ENCODE results near the gene XXYLT1.

Gene XXYLT1

GRCh38 chr3:195046441-195046840 lies 224.5 kb downstream of the XXYLT1 start:
- Histone ChIP-seq H3K27ac (ENCODE audit: extremely low read depth, low read depth, low read length) (no peak overlapping the region), H3K36me3 (ENCODE audit: control insufficient read depth in 2 of 2, insufficient read depth in 1 of 2, low read length in 2 of 2) (no peaks in the 10 kb centered on the region), H3K4me3 (ENCODE audit: low read depth, low read length) (no peak overlapping the region), H3K9me3 (ENCODE audit: control insufficient read depth, insufficient read depth, low read depth, low read length) (no peaks in the 10 kb centered on the region), H3K4me1 (ENCODE audit: control insufficient read depth, insufficient read depth, low read length) (no peaks in the 10 kb centered on the region)
- CTCF ChIA-PET: no interaction called here
- no peak for TF ChIP-seq ZNF155 (tag by site-specific recombination; IDR thresholded peaks at IDR 0.05)
- no peak for TF ChIP-seq ZBTB44 (tag by site-specific recombination; IDR thresholded peaks at IDR 0.05)
- no peak for TF ChIP-seq SP2 (tag by site-specific recombination; IDR thresholded peaks at IDR 0.05)
- TF ChIP-seq ZSCAN23 (tag by site-specific recombination; IDR thresholded peaks at IDR 0.05): no peak
- TF ChIP-seq BCL11A (tag by site-specific recombination; IDR thresholded peaks at IDR 0.05; ENCODE audit: low read depth): no peak
- no peak for TF ChIP-seq ZNF624 (tag by site-specific recombination; IDR thresholded peaks at IDR 0.05)
- no peak for TF ChIP-seq IKZF3 (tag by site-specific recombination; IDR thresholded peaks at IDR 0.05)
- no peak for TF ChIP-seq ZNF548 (tag by site-specific recombination; IDR thresholded peaks at IDR 0.05)
- TF ChIP-seq ZNF510 (tag by site-specific recombination; IDR thresholded peaks at IDR 0.05; ENCODE audit: insufficient replicate concordance): no peak
- POLR2A ChIA-PET: no interaction called here

- POLR2A ChIA-PET: no interaction called here
- H3K27ac ChIP-seq (ENCODE audit: extremely low read depth, low read depth, low read length): no peak overlapping the region
- TF ChIP-seq ZBTB8A (tag by site-specific recombination; IDR thresholded peaks at IDR 0.05): no peak
- TF ChIP-seq ZNF830 (tag by site-specific recombination; IDR thresholded peaks at IDR 0.05; ENCODE audit: low read depth): no peak
- no peak for TF ChIP-seq ZNF146 (tag by site-specific recombination; IDR thresholded peaks at IDR 0.05)
- no peak for TF ChIP-seq YY2 (tag by site-specific recombination; IDR thresholded peaks at IDR 0.05)
- TF ChIP-seq ZEB2 (tag by site-specific recombination; IDR thresholded peaks at IDR 0.05): no peak
- no peaks in the 10 kb centered on the region for H3K4me1 ChIP-seq (ENCODE audit: control insufficient read depth, insufficient read depth, low read length)
- H3K4me3 ChIP-seq (ENCODE audit: low read depth, low read length): no peak overlapping the region
- no peaks in the 10 kb centered on the region for H3K9me3 ChIP-seq (ENCODE audit: control insufficient read depth, insufficient read depth, low read depth, low read length)
- CTCF ChIA-PET: no interaction called here
- H3K36me3 ChIP-seq (ENCODE audit: control insufficient read depth in 2 of 2, insufficient read depth in 1 of 2, low read length in 2 of 2): no peaks in the 10 kb centered on the region
Measured at GRCh38 chr3:195045481-195046210, 225.3 kb downstream of the XXYLT1 start.

- CTCF ChIA-PET: no interaction called here
Measured at GRCh38 chr3:195044411-195044810, 226.5 kb downstream of the XXYLT1 start.

More at GRCh38 chr3:195044411-195044810, 226.5 kb downstream of the XXYLT1 start:
- Histone ChIP-seq H3K36me3 (ENCODE audit: control insufficient read depth in 2 of 2, insufficient read depth in 1 of 2, low read length in 2 of 2) (no peaks in the 10 kb centered on the region), H3K27ac (ENCODE audit: extremely low read depth, low read depth, low read length) (no peak overlapping the region), H3K4me3 (ENCODE audit: low read depth, low read length) (no peak overlapping the region), H3K4me1 (ENCODE audit: control insufficient read depth, insufficient read depth, low read length) (no peaks in the 10 kb centered on the region), H3K9me3 (ENCODE audit: control insufficient read depth, insufficient read depth, low read depth, low read length) (no peaks in the 10 kb centered on the region)
- TF ChIP-seq IKZF3 (tag by site-specific recombination; IDR thresholded peaks at IDR 0.05) (no peak), ZNF221 (tag by site-specific recombination; IDR thresholded peaks at IDR 0.05; ENCODE audit: borderline replicate concordance) (no peak), SP2 (tag by site-specific recombination; IDR thresholded peaks at IDR 0.05) (no peak), ZNF37A (tag by site-specific recombination; IDR thresholded peaks at IDR 0.05) (no peak), ZNF610 (tag by site-specific recombination; IDR thresholded peaks at IDR 0.05; ENCODE audit: borderline replicate concordance) (no peak), MYNN (tag by site-specific recombination; IDR thresholded peaks at IDR 0.05; ENCODE audit: borderline replicate concordance) (no peak), GLI2 (tag by site-specific recombination; IDR thresholded peaks at IDR 0.05; ENCODE audit: borderline replicate concordance, low read depth) (no peak), ZIC2 (tag by site-specific recombination; IDR thresholded peaks at IDR 0.05) (no peak), ZNF239 (tag by site-specific recombination; IDR thresholded peaks at IDR 0.05) (no peak), ZNF169 (tag by site-specific recombination; IDR thresholded peaks at IDR 0.05) (no peak), ZBTB48 (tag by site-specific recombination; IDR thresholded peaks at IDR 0.05) (no peak), ZNF335 (tag by site-specific recombination; conservative IDR thresholded peaks at IDR 0.05) (no peak)
- POLR2A ChIA-PET: no interaction called here

Measured in HEK293 (cell line).